GM19238 (cell line): ENCODE results near the gene C9orf72.
"Not testable (repeated sequence)": the region's sequence is repeated elsewhere in the genome, so short reads cannot be mapped to it uniquely, and the experiment has no call there.

Source experiments
- DNase-seq: peaks from one replicate; pipeline ENCODE4 v3.0.0; 2011; ENCODE audit warnings: low spot score; ENCODE audit not compliant: insufficient read length

C9orf72 gene

GRCh38 chr9:27514551-27514950, 58.7 kb downstream of the C9orf72 start:
- no peak for DNase-seq

DNA sequence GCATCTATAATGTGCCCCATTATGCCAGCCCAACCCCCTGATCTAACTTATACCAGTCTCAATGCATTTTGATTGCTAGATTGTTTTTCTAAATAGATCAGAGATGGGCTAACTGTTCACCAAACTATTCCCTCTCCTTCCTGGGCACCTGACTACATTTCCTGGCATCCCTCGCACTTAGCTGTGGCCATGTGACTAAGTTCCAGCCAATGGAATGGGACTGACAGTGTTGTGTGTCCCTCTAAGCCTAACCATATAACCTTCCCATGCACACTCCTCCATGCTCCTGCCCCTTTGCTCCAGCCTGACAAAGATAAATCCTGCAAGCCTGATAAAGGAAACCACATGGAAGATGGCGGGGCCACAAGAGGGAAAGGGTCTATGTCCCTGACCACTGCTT, 61.5 kb downstream of the C9orf72 start:
- no peak for DNase-seq

DNA sequence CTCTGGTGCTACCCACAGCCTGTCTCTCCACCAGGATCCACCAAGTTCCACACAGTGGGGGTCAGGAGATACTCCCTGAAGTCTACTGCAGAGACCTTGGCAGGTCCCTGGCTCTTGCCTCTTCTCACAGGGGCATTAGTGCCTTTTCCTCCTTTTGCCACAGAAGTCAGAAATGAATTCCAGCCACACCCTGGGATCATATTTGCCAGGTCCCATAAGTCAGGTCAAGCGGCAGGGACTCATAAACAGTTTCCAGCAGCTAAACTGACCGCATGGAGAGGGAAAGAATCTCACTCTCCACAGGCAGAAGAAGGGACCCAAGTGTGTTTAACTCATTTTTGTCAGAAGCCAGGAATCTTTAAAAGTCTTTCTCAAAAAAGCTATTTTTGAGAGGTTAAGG, 62.5 kb downstream of the C9orf72 start:
- DNase-seq: no peak

- no peak for DNase-seq
Observed at GRCh38 chr9:27506981-27507380, 66.3 kb downstream of the C9orf72 start.

DNA sequence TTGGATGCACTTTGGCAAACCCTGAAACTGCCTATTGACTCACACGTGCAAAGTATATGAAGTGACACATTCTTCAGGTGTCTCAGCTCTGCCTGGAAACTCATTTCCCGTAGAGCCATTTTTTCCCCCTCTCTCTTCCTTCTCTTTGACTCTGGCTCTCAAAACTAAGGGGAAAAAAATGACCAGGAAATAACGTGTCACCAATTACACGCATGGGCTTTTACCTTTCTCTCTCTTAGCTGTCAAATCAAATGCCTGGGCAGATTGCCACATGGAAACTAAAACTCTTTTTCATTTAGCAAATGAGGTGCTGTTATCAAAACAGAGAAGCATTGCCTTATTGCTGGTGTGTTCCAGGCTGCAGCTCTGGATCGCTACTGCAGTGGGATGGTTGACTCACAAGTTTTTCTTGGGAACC, 67.5 kb downstream of the C9orf72 start:
- no peak for DNase-seq

DNA sequence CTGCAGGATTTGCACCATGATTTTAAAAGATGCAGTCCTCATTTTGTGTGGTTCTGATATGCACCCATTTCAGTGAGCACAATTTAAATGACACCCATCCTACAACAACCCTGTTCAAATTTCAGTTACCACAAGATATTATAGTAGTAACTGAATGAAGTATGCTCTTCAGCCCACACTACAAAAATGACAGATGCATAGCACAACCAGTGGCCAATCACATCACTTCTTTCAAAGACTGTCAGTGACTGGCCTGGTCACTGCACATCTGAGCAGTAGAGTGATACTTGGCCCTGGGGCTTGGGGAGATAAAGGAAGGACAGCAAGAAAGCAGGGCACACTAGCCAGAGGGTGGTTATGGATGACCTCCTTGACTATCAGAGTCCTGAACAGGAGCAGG, 69.0 kb downstream of the C9orf72 start:
- DNase-seq: no peak

DNA sequence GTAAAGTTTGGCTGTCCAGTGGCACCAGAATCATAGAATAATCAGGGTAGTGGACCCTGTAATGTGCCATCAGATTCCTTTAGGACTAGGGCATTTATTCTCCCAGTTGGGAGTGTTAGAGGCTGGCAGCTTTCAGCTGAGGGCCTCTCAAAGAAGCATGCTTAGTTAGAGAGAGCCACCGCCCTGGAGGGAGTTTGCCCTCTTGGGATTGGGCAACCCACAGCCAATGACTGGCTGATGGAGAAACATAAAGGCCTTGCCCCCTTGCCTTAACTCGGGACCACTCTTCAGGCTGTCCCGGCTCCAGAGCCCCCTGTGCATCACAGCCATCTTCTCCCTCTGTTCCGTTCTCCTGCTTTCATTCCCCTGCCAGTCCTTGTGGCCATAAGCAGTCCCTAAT, 69.7 kb downstream of the C9orf72 start:
- DNase-seq: no peak

DNA sequence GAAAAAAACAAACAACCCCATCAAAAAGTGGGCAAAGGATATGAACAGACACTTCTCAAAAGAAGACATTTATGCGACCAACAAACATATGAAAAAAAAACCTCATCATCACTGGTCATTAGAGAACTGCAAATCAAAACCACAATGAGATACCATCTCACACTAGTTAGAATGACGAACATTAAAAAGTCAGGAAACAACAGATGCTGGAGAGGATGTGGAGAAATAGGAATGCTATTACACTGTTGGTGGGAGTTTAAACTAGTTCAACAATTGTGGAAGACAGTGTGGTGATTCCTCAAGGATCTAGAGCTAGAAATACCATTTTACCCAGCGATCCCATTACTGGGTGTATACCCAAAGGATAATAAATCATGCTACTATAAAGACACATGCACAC, 72.4 kb downstream of the C9orf72 start:
- not testable (repeated sequence) for DNase-seq

- DNase-seq: no peak
Observed at GRCh38 chr9:27499451-27499850, 73.8 kb downstream of the C9orf72 start.

DNA sequence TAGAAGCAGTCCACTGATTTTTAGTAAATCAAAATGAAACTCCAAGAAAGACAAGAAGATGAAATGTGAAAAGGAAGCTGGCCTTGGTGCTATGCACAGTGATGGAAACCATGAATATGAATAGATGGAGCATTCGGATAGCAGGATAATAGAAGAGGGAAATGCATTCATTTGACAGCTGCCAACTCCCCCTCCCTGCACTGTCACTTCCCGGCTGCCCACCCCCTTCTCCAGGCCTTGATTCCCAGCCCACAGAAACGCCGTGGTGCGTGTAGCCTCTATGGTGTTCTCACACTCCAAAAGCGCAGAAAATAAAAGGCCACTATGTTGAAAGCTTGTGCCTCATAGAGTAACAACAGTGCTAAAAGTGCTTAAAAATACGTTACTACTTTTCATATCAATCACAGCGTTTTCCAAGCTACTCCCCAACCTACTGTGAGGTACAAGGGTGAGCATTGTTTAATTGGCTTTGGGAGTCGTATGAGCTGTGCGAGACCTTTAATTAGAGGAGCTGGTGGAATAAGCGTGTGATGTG, 75.3 kb downstream of the C9orf72 start:
- DNase-seq: no peak
